GM18499 (cell line): ENCODE data around the gene CDC37L1.
"Not testable (repeated sequence)": the region's sequence is repeated elsewhere in the genome, so short reads cannot be mapped to it uniquely, and the experiment has no call there.

Experiments
- ATAC-seq: cut with Tn5 transposase; IDR thresholded peaks from one replicate; pipeline ENCODE4 v1.9.1; 2021; ENCODE audit warnings: moderate number of reproducible peaks; ENCODE audit not compliant: insufficient read depth, unreplicated experiment

Gene CDC37L1

DNA sequence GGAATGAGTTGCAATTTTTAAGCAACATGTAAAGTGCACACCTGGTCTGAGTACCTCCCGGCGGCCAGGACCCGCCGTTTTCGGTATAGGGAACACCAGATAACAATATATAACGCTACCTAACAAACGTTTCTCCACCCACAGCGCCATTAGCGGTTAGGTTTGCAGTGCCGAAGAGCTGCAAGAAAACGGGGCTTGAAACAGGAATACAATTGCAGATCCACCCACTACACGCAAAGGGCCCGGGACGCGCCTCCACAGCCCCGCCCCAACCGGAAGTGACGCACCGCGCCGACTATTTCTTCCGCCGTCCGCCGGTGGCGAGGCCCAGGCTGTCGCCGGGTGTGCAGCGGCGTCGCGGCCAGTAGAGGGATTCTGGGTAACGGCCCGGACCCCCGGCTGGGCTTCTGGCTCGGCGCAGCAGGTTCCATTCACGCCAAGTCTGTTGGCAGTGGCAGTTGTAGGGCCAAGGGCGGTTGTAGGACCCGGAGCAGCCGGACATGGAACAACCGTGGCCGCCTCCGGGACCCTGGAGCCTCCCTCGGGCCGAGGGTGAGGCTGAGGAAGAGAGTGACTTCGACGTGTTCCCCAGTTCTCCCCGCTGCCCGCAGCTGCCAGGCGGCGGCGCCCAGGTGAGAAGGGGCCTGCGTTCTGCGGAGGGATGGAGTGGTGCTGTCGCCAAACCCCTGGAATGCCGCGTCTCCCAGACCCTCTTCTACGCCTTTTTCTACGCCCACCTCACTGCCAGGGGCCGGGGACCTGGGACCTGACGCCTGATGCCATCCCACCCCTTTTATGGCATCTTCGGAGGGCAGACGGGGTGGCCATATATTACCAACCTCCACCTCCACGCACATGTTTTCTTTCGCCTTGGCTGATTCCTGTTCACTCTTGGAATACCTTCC lies at the start of gene CDC37L1:
Gene CDC37L1, plus strand, starts transcription at position 302 of the 905 bp plus-strand sequence. Its CDS starts 199 bp downstream, at position 501.
- ATAC-seq = peak; percentile 88

DNA sequence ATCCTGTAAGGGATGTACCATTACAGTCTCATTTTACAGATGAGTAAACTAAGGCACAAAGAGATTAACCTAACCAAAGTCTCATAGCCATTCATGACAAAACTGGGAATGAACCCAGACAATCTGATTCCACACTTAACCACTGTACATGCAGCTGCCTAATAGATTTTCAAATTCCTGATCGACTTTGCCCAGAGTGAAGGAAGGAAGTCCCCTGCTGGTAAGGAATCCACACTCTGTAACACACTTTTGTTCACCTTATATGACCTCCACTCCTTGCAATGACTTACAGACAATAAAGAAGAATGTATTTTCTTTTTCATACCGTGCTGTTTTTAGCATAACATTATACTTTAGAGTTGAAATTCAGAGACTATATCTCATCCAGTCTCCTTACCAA lies 48.5 kb upstream of the CDC37L1 start:
- no peak for ATAC-seq

DNA sequence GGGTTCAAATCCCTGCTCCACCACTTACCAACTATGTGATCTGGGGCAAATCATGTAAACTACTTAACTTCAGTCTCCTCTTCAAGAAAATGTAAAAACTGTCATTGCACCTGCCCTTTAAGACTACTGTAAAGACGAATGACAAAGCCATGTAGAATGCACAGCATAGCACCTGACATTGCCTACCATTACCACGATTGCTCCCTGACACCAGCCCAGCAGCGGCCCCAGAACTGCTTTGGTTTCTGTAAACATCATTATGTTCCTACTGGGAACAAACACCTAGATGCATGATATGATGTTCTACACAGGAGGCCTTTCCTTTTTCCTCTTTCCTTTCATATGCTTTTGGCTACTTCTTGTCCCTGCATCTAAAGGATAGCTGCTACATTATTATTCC lies 40.4 kb upstream of the CDC37L1 start:
- ATAC-seq = no peak

DNA sequence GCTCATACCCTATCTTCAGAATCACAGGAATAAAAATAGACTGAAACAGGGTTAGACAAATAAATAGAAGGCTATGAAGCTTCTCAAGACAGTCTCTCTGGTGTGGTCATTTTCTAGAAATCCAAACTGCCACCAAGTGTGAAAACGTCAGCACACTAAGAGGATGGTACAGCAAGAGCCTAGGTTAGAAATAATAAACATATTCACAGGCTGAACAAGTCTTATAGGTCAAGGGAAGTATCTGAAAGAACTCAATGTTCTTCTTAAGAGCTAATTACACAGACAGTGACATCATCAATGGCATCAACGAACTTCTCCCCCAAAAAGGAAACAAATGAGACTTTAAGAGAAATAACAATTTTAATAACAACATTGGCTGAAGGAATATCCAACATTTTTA lies 39.9 kb upstream of the CDC37L1 start:
- ATAC-seq = no peak

DNA sequence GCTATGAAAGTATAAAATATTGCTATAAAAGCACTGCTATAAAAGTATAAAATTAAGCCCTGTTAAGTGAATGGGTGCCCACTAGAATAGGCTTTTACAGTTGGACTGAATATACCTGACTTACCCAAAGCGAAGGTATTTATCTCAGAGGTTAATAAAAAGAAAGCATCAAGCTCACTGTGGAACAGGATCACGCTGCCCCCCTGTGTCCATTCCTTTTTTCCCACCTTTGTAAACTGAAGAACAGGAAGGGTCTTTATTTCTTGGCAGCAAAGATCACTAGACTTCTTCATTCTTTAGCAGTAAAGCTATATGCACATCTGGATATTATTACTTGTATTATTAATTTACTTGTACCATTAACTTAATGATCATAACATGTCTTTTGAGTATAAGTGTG lies 39.3 kb upstream of the CDC37L1 start:
- ATAC-seq = no peak

DNA sequence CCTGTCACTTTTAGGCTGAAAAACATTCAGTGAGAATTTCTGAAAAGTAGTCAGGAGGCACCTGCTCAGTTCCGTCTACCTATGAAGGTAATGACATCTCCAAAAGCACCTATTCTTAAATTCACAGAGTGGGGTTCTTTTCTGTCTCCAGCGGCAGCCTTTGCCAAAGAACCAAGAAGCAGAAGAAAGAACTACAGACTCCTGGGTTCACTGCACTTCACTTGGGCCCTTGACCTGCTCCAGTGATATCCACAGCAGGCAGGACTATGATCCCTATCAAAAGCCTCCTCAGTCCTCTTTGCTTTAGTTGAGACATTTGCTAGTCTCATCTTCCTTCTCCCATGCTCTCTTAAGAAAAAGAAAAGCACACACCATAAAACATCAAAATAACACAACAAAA lies 37.0 kb upstream of the CDC37L1 start:
- no peak for ATAC-seq

DNA sequence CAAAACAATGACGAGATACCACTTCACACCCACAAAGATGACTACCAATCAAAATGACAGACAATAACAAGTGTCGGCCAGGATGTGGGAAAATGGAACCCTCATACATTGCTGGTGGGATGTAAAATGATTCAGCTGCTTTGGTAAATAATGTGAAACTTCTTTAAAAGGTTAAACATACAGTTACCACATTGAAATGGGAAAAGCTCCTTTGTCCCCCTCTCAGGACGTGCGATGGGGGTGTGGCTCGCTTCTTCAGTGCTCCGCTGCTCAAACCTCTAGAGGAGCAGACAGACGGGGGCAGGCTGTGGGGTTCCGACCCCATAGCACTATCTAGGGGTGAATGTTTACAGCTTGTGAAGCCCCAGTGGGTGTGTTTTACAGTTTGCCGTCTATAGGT lies 25.3 kb upstream of the CDC37L1 start:
- ATAC-seq = no peak

DNA sequence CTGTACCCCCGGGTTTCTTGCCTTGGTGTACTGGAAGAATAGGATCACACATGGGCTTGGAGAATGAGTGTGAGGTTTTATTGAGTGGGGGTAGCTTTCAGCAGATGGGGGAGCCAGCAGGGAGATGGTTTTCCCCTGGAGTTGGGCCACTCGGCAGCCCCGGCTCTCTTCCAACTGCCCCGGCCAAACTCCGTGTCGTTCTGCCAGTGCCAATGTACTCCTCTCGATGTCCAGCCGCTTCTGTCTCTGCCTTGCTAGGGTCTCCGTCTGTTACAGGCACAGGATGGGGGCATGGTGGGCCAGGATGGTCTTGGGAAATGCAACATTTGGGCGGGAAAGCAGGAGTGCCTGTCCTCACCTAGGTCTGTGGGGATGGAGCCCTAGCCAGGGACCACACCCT lies 24.8 kb upstream of the CDC37L1 start:
- no peak for ATAC-seq

DNA sequence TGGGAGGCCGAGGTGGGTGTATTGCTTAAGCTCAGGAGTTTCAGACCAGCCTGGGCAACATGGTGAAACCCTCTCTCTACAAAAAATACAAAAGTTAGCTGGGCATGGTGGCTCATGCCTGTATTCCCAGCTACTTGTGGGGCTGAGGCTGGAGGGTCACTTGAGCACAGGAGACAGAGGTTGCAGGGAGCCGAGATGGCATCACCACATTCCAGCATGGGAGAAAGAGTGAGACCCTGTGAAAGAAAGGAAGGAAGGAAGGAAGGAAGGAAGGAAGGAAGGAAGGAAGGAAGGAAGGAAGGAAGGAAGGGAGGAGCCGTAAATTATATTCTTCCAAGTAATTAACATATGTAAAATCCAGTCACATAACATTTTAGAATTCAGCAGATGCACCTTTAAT lies 23.2 kb upstream of the CDC37L1 start:
- not testable (repeated sequence) for ATAC-seq

DNA sequence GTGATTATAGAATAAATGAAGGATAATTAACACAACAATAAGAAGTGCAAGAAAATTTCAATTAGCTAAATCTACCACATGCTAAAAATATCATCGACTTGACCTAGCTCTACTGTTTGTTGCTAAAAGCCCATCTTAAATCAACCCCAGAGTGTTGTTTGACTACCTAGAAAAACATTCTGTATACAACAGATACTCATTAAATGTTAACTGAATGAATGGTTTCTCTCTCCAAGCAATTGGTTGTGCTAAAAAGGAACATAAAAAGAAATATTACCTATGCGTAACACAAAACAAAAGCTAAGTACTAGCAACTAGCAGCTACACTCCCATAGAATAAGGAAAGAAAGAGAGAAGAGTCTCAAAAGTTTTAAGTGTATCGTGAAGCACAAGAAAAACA lies 22.7 kb upstream of the CDC37L1 start:
- ATAC-seq = no peak

DNA sequence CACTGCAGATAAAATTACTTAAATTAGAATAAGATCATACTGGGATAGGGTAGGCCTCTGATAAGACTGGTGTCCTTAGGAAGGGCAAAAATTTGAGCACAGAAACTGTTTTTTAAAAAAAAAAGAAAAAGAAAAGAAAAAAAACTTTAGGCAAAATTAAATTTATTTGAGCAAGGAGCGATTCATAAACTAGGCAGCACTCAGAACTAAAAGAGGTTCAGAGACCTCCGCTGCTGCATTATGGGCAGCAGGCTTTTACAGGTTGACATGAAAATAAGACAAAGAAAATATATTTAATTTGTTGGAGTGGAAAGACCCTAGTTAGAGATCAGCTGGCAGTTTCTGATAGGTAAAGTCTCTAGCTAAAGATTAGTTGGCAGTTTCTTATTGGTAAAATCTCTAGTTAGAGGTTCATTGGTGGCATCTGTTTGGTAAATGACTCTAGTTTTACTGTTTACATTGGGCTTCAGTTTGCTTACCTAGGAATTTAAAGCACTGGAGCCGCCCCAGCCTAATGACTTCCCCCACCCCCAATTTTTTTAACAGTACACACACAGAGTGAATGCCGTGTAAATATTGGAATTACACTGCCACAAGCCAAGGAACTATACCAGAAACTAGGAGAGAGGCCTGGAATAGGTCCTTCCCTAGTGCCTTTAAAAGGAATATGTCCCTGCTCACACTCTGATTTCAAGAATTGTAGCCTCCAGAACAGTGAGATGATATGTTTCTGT lies 21.8 kb upstream of the CDC37L1 start:
- no peak for ATAC-seq

DNA sequence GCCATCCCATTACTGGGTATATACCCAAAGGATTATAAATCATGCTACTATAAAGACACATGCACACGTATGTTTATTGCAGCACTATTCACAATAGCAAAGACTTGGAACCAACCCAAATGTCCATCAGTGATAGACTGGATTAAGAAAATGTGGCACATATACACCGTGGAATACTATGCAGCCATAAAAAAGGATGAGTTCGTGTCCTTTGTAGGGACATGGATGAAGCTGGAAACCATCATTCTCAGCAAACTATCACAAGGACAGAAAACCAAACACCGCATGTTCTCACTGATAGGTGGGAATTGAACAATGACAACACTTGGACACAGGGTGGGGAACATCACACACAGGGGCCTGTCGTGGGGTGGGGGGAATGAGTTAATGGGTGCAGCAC lies 18.7 kb upstream of the CDC37L1 start:
- not testable (repeated sequence) for ATAC-seq

DNA sequence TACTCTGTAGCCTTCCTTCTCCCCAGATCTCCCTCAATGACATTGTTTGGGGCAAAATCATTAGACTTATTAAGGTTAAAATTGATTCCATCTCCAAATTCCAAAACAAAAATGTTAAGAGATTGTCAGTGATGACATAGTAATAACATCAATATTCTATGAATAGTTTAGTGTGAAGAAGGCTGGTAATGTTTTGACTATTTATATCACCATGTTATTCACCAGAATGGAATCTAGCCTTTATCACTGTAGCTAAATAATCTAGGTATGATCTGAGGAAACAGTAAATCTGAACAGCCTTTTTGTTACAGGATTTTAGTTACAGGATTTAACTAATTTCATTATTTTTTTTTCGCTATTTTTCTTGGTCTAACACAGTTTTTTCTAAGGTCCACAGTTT lies 18.2 kb upstream of the CDC37L1 start:
- no peak for ATAC-seq

DNA sequence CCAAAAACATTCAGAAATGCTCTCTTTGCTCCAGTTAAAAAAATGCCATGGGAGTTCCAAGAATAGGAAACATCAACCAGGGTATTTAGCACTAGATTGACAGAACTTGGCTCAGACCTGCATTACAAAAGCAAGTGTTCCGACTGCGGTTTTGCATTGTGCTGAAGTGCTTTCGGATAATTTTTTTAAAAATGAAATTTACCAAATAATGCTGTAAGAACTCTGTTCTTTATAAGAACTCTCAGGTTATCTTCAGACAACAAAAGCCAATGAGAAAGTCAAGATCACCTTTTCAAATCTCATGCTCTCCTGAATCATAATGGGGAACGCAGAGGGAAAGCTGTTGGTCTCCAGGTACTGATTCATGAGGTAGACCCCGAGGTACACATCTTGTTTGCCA lies 17.8 kb upstream of the CDC37L1 start:
- no peak for ATAC-seq

DNA sequence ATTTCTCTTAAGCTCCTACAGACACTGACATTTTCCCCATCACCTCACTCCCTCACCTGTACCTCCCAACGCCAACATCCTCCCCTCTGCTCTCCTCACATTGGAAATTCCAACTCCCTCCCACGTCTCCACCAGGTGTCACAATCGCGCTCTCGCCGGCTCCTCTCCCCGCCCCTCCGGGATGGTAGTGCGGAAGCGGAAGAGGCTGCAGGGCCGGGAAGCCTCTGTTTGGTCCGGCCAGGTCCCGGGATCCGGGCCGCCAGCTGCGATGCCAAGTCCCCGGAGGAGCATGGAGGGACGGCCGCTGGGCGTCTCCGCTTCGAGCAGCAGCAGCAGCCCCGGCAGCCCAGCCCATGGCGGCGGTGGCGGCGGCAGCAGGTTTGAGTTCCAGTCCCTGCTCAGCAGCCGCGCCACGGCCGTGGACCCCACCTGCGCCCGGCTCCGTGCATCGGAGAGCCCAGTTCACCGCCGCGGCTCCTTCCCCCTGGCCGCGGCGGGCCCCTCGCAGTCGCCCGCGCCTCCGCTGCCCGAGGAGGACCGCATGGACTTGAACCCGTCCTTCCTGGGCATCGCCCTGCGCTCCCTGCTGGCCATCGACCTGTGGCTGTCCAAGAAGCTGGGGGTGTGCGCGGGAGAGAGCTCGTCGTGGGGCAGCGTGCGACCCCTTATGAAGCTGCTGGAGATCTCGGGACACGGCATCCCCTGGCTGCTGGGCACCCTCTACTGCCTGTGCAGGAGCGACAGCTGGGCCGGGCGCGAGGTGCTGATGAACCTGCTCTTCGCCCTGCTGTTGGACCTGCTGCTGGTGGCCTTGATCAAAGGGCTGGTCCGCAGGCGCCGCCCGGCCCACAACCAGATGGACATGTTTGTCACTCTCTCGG lies 17.0 kb upstream of the CDC37L1 start, which contains the start of gene PLPP6:
Gene PLPP6, plus strand, starts transcription at position 187 of the 881 bp plus-strand sequence. Its CDS starts 82 bp downstream, at position 269.
- peak; percentile 60 for ATAC-seq

DNA sequence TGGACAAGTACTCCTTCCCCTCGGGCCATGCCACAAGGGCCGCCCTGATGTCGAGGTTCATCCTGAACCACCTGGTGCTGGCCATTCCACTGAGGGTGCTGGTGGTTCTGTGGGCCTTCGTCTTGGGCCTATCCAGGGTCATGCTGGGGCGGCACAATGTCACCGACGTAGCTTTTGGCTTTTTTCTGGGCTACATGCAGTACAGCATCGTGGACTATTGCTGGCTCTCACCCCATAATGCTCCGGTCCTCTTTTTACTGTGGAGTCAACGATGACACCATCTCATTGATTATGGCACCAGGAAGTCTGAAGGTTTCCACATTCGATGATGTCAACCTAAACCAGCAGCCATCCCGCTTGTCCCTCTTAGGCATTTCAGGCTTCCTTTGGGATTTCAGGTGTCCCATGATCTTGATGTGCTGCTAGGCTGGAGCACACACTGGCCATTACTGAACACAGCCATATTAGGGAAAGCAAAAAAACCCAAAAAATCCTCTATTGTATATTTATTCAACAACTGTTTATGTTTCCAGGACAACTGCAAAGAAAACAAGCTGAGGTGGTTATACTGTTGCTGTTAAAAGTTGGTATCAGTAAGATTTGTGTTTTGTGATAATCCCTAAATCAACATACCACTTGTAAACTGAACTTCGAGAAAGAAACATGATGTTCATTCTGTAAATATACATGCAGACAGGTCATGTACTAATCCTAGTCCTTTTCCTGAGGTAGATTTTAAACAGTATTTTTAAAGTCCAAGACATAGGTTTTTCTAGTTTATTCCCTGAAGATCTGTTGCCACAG lies 16.2 kb upstream of the CDC37L1 start:
- ATAC-seq = no peak

DNA sequence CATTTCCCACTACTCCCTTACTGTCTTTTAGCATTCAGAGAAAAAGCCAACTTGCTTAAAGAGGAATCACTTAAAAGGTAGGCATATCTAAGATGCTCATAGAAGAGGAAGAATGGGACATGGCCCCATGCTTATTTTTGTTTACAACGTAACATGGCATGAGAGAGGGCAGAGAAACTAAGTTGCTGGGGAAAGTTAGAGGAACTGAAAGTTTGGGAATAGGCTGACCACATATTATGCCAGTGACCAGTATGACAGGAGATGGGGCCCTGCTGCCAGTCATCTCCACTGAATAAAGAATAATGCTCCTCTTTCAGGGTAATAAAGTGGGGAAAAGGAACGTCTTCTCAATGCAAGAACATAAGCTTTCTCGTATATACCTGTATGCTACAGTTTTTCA lies 15.4 kb upstream of the CDC37L1 start:
- no peak for ATAC-seq

DNA sequence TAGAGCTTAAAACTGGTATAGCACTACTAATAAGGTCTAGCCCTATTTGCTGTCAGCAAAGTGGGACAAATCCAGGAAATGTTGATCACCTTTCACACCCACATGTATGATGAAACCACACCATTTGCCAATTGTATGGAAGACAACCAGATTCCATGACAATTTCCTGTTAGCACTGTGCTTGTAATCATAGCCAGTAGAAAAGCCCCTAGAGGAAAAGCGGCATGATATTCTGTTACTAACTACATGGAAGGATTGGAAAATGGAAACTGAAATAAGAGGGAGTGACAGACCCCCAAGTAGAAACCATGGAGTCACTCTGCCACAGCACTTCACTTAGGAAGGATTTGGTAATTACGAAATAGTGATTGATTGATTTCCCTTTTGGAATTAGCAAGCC lies 14.0 kb upstream of the CDC37L1 start:
- no peak for ATAC-seq

DNA sequence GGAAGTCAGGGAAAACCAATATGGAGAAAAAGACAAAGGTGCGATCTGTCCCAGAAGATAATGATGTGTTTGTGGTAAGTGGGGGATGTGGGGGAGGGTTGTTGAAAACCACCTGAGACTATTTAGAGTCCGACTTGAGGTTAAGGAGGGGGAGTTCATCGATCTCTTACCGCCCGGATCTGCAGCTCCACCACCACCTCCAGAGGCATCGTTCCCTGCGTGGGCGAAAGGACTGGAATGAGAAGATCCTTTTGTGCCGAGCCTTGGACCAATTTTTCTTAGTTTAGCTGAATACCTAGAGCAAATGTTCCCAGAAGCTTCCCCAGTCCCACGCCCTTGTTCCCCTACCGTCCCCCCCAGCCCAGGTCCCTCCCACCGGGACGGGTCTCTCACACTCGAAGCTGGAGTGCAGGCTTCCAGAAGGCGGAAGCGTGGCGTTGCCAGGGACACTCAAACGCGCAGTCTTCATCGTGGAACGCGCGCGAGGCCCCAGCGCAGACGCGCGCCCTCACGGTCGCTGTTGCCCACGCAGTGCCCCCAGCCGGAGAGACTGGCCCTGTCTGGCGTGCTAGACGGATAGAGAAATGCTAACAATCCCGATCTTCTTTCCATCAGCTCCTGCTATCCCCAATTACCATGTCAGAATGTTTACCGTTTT lies 13.2 kb upstream of the CDC37L1 start, which contains the start of gene SPATA6L:
Gene SPATA6L, minus strand, starts transcription at position 439 of the 658 bp plus-strand sequence. Its CDS starts 230 bp downstream, at position 209.
- no peak for ATAC-seq
